ENCODE data around the gene DNAH10.

The DNAH10 gene

GRCh38 chr12:123954647-123955350 is 192.7 kb downstream of the DNAH10 start:
- TF ChIP-seq CTCF (IDR thresholded peaks at IDR 0.05; ENCODE audit: borderline replicate concordance, control extremely low read depth, extremely low read depth, insufficient read depth, missing control alignments): no peak
- in situ Hi-C loops (cut with MboI; ENCODE audit: low sequenced_read_pairs, unreplicated experiment): no loop called here
- DNase-seq (ENCODE audit: low spot score): peak; percentile 8

DNA sequence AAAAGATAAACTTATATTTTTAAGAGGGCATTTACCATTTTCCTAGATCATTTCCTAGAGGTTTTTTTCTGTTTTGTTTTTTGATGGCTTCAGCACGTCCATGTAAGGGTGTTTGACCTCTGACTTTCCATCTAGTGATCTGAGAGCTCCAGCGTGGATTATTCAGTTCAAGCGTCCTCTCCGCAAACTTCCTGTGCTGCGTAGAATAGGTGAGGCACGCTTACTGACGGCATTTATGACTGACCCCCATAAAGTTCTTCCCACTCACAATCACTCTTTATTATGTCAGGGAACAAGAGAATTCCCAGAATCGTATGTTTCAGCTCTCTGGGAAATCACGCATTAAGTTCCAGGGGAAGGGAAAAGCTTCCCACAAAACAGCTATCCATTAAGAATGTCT is 194.1 kb downstream of the DNAH10 start:
- no peak for DNase-seq (ENCODE audit: low spot score)
- in situ Hi-C loops (cut with MboI; ENCODE audit: low sequenced_read_pairs, unreplicated experiment): no loop called here
- no peak for TF ChIP-seq CTCF (IDR thresholded peaks at IDR 0.05; ENCODE audit: borderline replicate concordance, control extremely low read depth, extremely low read depth, insufficient read depth, missing control alignments)

GRCh38 chr12:123957196-123957595 is 195.1 kb downstream of the DNAH10 start:
- no peak for DNase-seq (ENCODE audit: low spot score)
- TF ChIP-seq CTCF (IDR thresholded peaks at IDR 0.05; ENCODE audit: borderline replicate concordance, control extremely low read depth, extremely low read depth, insufficient read depth, missing control alignments): no peak
- in situ Hi-C loops (cut with MboI; ENCODE audit: low sequenced_read_pairs, unreplicated experiment): no loop called here

- TF ChIP-seq CTCF (IDR thresholded peaks at IDR 0.05; ENCODE audit: borderline replicate concordance, control extremely low read depth, extremely low read depth, insufficient read depth, missing control alignments): no peak
- in situ Hi-C loops (cut with MboI; ENCODE audit: low sequenced_read_pairs, unreplicated experiment): no loop called here
- no peak for DNase-seq (ENCODE audit: low spot score)
Measured at GRCh38 chr12:123958462-123958861, 196.4 kb downstream of the DNAH10 start.

- DNase-seq (ENCODE audit: low spot score): no peak
- in situ Hi-C loops (cut with MboI; ENCODE audit: low sequenced_read_pairs, unreplicated experiment): no loop called here
- no peak for TF ChIP-seq CTCF (IDR thresholded peaks at IDR 0.05; ENCODE audit: borderline replicate concordance, control extremely low read depth, extremely low read depth, insufficient read depth, missing control alignments)
Measured at GRCh38 chr12:123958876-123959275, 196.8 kb downstream of the DNAH10 start.

- no peak for DNase-seq (ENCODE audit: low spot score)
- TF ChIP-seq CTCF (IDR thresholded peaks at IDR 0.05; ENCODE audit: borderline replicate concordance, control extremely low read depth, extremely low read depth, insufficient read depth, missing control alignments): no peak
- in situ Hi-C loops (cut with MboI; ENCODE audit: low sequenced_read_pairs, unreplicated experiment): no loop called here
Measured at GRCh38 chr12:123960029-123960735, 198.1 kb downstream of the DNAH10 start.

All from GM13976 (cell line).